GM12892 (cell line): ENCODE data around the gene RAPGEF1.

Source experiments
- DNase-seq: peaks from one replicate; pipeline ENCODE4 v3.0.0; 2011; ENCODE audit not compliant: insufficient read length
- FAIRE-seq: peaks from 2 replicates; lab custom pipeline; 2011; peaks lifted over from hg19 to GRCh38; lab: Jason Lieb, UNC
- POLR2A ChIP-seq: IDR thresholded peaks from 2 replicates; pipeline ENCODE4 v1.6.1; 2011; ENCODE audit warnings: low read depth, low read length, control low read depth
- POLR2AphosphoS5 ChIP-seq: IDR thresholded peaks from 2 replicates; pipeline ENCODE4 v1.6.1; 2011; ENCODE audit warnings: low read depth, low read length, control low read depth
- TAF1 ChIP-seq: IDR thresholded peaks from 2 replicates; pipeline ENCODE4 v1.6.1; 2011; ENCODE audit warnings: low read depth, mild to moderate bottlenecking, control low read depth, low read length, borderline replicate concordance

RAPGEF1 gene

DNA sequence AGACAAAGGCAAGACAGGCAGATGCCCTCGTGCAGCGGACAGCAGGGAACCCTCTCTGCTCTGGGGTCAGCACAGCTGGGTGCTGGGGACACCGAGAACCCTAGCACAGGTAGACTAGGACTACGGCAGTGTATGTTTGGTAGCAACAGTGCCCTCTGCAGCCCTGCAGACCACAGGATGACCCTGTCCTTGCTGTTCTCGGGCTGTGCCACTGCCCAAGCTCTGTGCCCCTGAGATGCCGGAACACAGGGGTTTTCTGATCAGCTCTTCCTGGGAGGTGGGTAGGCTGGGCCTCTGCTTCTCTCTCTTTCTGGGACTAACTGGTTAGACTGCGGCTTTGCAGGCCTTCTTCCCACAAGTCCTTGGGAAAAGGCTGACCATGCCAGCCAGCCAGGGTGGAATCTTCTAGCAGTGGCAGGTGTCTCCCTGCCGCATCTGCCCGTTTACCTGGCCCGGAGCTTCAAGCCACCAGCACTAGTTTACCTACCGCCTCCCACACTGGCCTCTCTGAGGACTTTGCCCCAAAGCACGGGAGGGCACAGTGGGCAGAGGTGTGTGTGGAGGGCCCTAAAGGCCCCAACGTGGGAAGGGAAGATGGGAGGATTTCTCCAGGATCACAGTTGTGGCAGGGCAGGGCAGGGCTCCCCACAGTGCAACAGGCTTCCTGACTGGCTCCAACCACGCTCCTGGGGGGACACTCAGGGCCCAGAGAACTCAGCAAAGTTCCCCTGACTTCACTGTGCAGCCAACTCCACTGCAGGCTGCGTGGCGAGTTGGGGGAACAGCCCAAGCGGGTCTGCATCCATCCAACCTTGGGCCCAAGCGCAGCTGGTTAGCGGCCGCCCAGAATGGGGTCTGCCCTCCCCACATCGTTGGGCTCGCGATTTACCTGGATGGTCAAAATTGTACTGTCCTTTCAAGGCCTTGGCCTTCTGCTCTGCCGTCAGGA is 210.0 kb downstream of the RAPGEF1 start:
- FAIRE-seq (no peak), DNase-seq (no peak)
- TF ChIP-seq TAF1 (no peak), POLR2A (no peak), POLR2AphosphoS5 (no peak)

DNA sequence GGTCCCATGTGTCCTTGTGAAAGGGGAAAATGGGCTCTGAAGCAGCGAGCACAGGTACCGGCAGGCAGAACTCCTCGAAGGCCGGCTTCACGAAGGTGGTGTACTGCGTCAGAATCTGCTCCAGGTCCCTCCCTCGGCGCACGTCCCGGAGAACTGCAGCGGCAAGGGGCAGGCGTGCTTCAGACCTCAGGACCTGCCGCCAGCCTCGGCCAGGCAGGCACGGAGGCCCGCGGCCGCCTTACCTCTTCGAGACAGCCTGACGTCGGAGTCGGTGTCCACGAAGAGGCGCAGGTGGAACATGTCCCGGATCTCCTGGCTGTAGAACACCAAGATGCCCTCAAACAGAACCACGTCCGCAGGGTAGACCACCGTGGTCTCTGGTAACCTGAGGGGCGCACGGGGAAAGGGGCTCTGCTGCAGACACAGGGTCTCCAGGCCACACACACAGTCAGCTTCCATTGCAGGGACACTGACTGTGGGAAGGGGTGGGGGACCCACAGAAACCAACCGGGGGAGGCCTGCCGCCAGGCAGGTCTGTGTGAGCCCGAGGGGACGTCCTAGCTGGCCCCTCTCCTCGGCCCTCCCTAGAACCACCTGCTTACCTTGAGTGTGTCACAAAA is 210.9 kb downstream of the RAPGEF1 start:
- no peak for DNase-seq
- no peak for FAIRE-seq
- no peak for TF ChIP-seq POLR2A
- no peak for TF ChIP-seq POLR2AphosphoS5
- no peak for TF ChIP-seq TAF1

DNA sequence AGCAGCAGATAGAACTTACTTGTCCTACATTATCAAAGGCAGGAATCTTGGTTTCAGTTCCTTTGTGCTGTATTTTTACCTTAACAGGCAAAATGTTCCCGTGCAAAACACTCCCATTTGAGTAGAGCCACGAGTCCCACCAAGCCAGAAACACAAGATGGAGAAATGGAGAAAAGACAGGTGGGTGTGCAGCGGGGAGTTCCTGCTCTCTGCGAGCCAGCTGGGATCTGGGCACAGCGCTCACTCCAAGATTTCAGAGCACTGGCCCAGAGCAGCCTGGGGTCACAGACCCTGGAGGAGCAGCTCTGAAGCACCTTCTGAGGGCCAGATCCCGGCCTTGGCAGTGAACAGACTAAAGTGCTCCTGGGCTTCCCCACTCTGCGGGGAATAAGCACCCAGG is 211.7 kb downstream of the RAPGEF1 start:
- DNase-seq (no peak), FAIRE-seq (no peak)
- TF ChIP-seq POLR2AphosphoS5 (no peak), TAF1 (no peak), POLR2A (no peak)
